Measurements from ENCODE around the gene ASPRV1. TPM values are rescaled to one million over a fixed set of nuclear protein-coding genes. Genes with fewer than 3 reads are reported as not detected.
"Not testable (repeated sequence)": the region's sequence is repeated elsewhere in the genome, so short reads cannot be mapped to it uniquely, and the experiment has no call there.

The ASPRV1 gene
- polyA plus RNA-seq, 1 donor (not counting 4 experiments of a cell fraction or from before 2014, with no cell fraction given), result 1.5 TPM

DNA sequence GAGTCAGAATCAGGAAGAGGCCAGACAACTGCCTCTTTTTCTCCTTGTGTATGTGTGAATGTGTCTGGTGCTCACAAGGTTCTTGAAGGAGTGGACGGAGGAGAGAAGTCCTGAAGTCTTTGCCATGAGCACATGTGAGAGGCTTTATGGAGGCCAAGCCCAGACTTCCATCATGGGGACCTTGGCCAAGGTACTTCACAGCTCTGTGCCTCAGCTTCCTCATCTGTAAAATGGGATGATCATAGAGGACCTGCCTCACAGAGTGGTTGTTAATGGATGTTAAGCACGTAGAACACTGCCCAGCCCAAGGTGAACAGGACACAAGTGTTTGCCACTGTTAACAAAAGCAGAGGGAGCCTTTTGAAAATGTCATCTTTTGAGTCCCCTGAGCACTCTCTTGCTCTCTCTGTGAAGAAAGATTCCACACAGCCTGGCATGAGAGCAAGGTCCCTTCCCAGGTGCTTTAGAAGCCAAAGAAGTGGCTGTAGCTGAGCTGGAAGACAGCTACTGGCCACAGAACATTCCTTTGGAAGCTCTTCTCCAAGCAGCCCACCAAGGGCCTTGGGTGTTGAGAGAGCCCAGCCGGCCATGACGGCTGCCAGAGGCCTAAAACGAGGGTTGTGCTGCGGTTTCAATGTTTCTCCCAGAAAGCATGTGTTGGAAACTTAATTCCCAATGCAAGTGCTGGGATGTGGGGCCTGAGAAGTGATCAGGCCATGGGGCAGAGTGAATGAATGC lies 41.8 kb upstream of the ASPRV1 start:
- DNase-seq (ENCODE audit: low read depth, low spot score) (no peak), FAIRE-seq (no peak)
- H3K4me1 ChIP-seq (ENCODE audit: control insufficient read depth, extremely low read depth, insufficient read depth, low read length), result peaks cover 16% of the 10 kb centered on the region
- H3K79me2 ChIP-seq (ENCODE audit: control insufficient read depth, insufficient read depth, low read length), result no peaks in the 10 kb centered on the region
- TF ChIP-seq EZH2 (IDR thresholded peaks at IDR 0.05; ENCODE audit: low read length), result no peak
- TF ChIP-seq, protein P1, sequence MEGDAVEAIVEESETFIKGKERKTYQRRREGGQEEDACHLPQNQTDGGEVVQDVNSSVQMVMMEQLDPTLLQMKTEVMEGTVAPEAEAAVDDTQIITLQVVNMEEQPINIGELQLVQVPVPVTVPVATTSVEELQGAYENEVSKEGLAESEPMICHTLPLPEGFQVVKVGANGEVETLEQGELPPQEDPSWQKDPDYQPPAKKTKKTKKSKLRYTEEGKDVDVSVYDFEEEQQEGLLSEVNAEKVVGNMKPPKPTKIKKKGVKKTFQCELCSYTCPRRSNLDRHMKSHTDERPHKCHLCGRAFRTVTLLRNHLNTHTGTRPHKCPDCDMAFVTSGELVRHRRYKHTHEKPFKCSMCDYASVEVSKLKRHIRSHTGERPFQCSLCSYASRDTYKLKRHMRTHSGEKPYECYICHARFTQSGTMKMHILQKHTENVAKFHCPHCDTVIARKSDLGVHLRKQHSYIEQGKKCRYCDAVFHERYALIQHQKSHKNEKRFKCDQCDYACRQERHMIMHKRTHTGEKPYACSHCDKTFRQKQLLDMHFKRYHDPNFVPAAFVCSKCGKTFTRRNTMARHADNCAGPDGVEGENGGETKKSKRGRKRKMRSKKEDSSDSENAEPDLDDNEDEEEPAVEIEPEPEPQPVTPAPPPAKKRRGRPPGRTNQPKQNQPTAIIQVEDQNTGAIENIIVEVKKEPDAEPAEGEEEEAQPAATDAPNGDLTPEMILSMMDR (optimal IDR thresholded peaks at IDR 0.05 in 1 of 3, IDR thresholded peaks at IDR 0.05 in 1 of 3, conservative IDR thresholded peaks at IDR 0.05 in 1 of 3; ENCODE audit: extremely low read depth in 1 of 3, insufficient read depth in 2 of 3, low read length in 3 of 3), result no peak
- no peak overlapping the region for H2AFZ ChIP-seq (ENCODE audit: control insufficient read depth, low read length)
- H3K9me3 ChIP-seq (ENCODE audit: control insufficient read depth, low read depth, low read length), result no peaks in the 10 kb centered on the region
- H4K20me1 ChIP-seq (ENCODE audit: control insufficient read depth, extremely low read depth, insufficient read depth, low read length), result no peaks in the 10 kb centered on the region
- no peaks in the 10 kb centered on the region for H3K27me3 ChIP-seq (ENCODE audit: control insufficient read depth, extremely low read depth, insufficient read depth, low read length)
- no peaks in the 10 kb centered on the region for H3K36me3 ChIP-seq (ENCODE audit: control insufficient read depth in 2 of 2, extremely low read depth in 1 of 2, insufficient read depth in 2 of 2, low read length in 2 of 2)
- dilution Hi-C loops (cut with MboI; ENCODE audit: extremely low pct_ligation_motif_present, low sequenced_read_pairs), result no loop called here
- no peak overlapping the region for H3K4me2 ChIP-seq (ENCODE audit: control insufficient read depth, extremely low read depth, insufficient read depth, low read depth, low read length)
- H3K9me1 ChIP-seq (ENCODE audit: control insufficient read depth, extremely low read depth, insufficient read depth, low read length), result no peaks in the 10 kb centered on the region
- H3K9ac ChIP-seq (ENCODE audit: control insufficient read depth, extremely low read depth, insufficient read depth, low read length), result no peak overlapping the region
- H3K4me3 ChIP-seq (ENCODE audit: control insufficient read depth in 2 of 3, extremely low read depth in 1 of 3, insufficient read depth in 2 of 3, low read depth in 1 of 3, low read length in 3 of 3), result no peak overlapping the region
- H3K27ac ChIP-seq (ENCODE audit: control insufficient read depth, insufficient read depth, low read length), result no peak overlapping the region

DNA sequence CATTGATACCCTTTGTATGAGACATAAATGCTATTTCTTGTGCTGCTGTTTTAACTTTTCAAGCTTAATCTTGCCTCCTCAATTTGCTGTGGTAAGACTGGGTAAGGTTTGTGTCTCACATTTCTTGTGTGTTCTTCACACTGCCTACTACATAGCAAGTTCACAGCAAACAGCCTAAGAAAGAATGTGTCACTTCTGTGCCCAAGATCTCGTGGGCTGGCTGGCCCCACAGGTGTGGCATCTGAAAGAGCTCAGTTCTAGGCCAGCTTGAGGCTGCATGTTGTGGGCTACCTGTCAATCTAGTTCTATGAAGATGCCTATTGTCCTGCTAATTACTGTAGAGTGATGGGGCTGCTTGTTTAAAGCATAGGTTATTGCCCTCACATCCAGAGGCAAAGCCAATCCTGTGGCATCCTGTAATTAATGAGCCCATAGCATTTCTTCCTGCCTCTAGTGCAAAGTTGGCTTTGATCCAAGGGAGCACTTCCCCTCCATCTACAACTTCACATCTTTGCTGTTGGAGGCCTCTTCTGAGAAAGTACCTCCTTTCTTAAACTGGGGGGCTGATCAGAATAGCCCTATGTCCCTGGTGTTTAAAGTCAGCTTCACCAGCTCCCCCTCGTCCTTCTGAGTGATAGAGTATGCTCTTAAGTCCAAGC lies 40.9 kb upstream of the ASPRV1 start:
- Histone ChIP-seq H3K27ac (ENCODE audit: control insufficient read depth, insufficient read depth, low read length) (no peak overlapping the region), H2AFZ (ENCODE audit: control insufficient read depth, low read length) (no peak overlapping the region), H3K4me3 (ENCODE audit: control insufficient read depth in 2 of 3, extremely low read depth in 1 of 3, insufficient read depth in 2 of 3, low read depth in 1 of 3, low read length in 3 of 3) (no peak overlapping the region), H3K9me3 (ENCODE audit: control insufficient read depth, low read depth, low read length) (no peaks in the 10 kb centered on the region), H3K4me1 (ENCODE audit: control insufficient read depth, extremely low read depth, insufficient read depth, low read length) (peaks cover 24% of the 10 kb centered on the region), H3K9ac (ENCODE audit: control insufficient read depth, extremely low read depth, insufficient read depth, low read length) (no peak overlapping the region), H3K4me2 (ENCODE audit: control insufficient read depth, extremely low read depth, insufficient read depth, low read depth, low read length) (no peak overlapping the region), H3K27me3 (ENCODE audit: control insufficient read depth, extremely low read depth, insufficient read depth, low read length) (no peaks in the 10 kb centered on the region), H3K9me1 (ENCODE audit: control insufficient read depth, extremely low read depth, insufficient read depth, low read length) (no peaks in the 10 kb centered on the region), H3K36me3 (ENCODE audit: control insufficient read depth in 2 of 2, extremely low read depth in 1 of 2, insufficient read depth in 2 of 2, low read length in 2 of 2) (no peaks in the 10 kb centered on the region), H4K20me1 (ENCODE audit: control insufficient read depth, extremely low read depth, insufficient read depth, low read length) (no peaks in the 10 kb centered on the region), H3K79me2 (ENCODE audit: control insufficient read depth, insufficient read depth, low read length) (no peaks in the 10 kb centered on the region)
- no peak for TF ChIP-seq EZH2 (IDR thresholded peaks at IDR 0.05; ENCODE audit: low read length)
- TF ChIP-seq, protein P1 (optimal IDR thresholded peaks at IDR 0.05 in 1 of 3, IDR thresholded peaks at IDR 0.05 in 1 of 3, conservative IDR thresholded peaks at IDR 0.05 in 1 of 3; ENCODE audit: extremely low read depth in 1 of 3, insufficient read depth in 2 of 3, low read length in 3 of 3), result no peak
- dilution Hi-C loops (cut with MboI; ENCODE audit: extremely low pct_ligation_motif_present, low sequenced_read_pairs), result no loop called here
- FAIRE-seq (no peak), DNase-seq (ENCODE audit: low read depth, low spot score) (no peak)

DNA sequence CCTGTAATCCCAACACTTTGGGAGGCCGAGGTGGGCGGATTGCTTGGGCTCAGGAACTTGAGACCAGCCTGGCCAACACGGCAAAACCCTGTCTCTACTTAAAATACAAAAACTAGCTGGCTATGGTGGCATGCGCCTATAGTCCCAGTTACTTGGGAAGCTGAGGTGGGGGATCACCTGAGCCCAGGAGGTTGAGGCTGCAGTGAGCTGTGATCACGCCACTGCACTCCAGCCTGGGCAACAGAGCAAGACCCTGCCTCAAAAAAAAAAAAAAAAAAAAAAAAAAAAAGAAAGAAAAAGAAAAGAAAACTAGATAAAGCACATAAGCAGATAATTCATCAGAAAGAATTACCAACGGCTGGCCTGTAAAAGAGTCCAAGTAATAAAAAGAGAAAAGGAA lies 39.1 kb upstream of the ASPRV1 start:
- H3K79me2 ChIP-seq (ENCODE audit: control insufficient read depth, insufficient read depth, low read length); H3K27me3 ChIP-seq (ENCODE audit: control insufficient read depth, extremely low read depth, insufficient read depth, low read length); H3K4me2 ChIP-seq (ENCODE audit: control insufficient read depth, extremely low read depth, insufficient read depth, low read depth, low read length); FAIRE-seq; H3K36me3 ChIP-seq (ENCODE audit: control insufficient read depth in 2 of 2, extremely low read depth in 1 of 2, insufficient read depth in 2 of 2, low read length in 2 of 2); H3K9ac ChIP-seq (ENCODE audit: control insufficient read depth, extremely low read depth, insufficient read depth, low read length); H3K9me1 ChIP-seq (ENCODE audit: control insufficient read depth, extremely low read depth, insufficient read depth, low read length); H3K9me3 ChIP-seq (ENCODE audit: control insufficient read depth, low read depth, low read length); dilution Hi-C loops (cut with MboI; ENCODE audit: extremely low pct_ligation_motif_present, low sequenced_read_pairs); H3K27ac ChIP-seq (ENCODE audit: control insufficient read depth, insufficient read depth, low read length); H2AFZ ChIP-seq (ENCODE audit: control insufficient read depth, low read length); DNase-seq (ENCODE audit: low read depth, low spot score); H3K4me3 ChIP-seq (ENCODE audit: control insufficient read depth in 2 of 3, extremely low read depth in 1 of 3, insufficient read depth in 2 of 3, low read depth in 1 of 3, low read length in 3 of 3); H4K20me1 ChIP-seq (ENCODE audit: control insufficient read depth, extremely low read depth, insufficient read depth, low read length): not testable (repeated sequence)
- H3K4me1 ChIP-seq (ENCODE audit: control insufficient read depth, extremely low read depth, insufficient read depth, low read length), result peaks cover 29% of the 10 kb centered on the region
